Measurements from ENCODE around the gene PRRG1.

Gene PRRG1

DNA sequence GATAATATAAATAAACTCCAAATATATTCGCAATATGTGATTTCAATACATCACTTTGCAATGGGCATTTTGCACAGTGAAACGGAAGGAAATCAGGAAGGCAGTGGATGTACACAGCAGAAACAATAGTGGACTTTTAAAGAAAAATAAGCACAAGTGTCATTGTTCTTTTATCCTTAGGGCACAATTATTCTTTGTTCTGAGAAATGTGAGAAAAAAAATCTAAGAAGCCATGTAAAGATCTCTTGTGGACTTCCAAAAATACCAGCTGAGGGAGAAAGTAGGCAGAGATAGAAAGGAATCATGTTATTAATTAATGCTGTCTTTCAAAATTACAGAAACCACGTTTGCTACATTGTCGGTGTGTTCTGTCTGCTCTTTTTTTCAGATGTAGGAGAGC, 17.6 kb upstream of the PRRG1 start:
- TF ChIP-seq, protein P1, sequence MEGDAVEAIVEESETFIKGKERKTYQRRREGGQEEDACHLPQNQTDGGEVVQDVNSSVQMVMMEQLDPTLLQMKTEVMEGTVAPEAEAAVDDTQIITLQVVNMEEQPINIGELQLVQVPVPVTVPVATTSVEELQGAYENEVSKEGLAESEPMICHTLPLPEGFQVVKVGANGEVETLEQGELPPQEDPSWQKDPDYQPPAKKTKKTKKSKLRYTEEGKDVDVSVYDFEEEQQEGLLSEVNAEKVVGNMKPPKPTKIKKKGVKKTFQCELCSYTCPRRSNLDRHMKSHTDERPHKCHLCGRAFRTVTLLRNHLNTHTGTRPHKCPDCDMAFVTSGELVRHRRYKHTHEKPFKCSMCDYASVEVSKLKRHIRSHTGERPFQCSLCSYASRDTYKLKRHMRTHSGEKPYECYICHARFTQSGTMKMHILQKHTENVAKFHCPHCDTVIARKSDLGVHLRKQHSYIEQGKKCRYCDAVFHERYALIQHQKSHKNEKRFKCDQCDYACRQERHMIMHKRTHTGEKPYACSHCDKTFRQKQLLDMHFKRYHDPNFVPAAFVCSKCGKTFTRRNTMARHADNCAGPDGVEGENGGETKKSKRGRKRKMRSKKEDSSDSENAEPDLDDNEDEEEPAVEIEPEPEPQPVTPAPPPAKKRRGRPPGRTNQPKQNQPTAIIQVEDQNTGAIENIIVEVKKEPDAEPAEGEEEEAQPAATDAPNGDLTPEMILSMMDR (IDR thresholded peaks at IDR 0.05; ENCODE audit: borderline replicate concordance, insufficient read depth, low read depth, low read length): no peak
- H3K4me3 ChIP-seq (ENCODE audit: low read depth, low read length): no peak overlapping the region

DNA sequence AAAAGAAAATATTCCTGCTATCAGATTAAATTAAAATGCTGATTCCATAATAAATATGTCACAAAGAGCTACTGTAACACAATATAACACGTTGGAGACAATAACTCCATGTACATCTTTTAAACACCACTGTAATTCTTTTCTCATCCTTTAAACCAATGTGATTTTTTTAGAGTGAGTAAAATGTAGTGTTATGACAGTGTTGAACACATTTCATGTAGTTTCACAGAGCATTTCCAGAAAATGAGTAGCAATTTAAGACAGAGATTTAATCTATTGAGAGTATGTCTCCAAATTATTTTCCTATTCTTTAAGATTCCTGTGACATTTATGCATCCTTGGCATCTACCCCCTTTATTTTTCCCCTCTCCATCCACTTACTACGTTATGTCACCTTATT, 17.1 kb upstream of the PRRG1 start:
- no peak overlapping the region for H3K4me3 ChIP-seq (ENCODE audit: low read depth, low read length)
- TF ChIP-seq, protein P1 (IDR thresholded peaks at IDR 0.05; ENCODE audit: borderline replicate concordance, insufficient read depth, low read depth, low read length): no peak

DNA sequence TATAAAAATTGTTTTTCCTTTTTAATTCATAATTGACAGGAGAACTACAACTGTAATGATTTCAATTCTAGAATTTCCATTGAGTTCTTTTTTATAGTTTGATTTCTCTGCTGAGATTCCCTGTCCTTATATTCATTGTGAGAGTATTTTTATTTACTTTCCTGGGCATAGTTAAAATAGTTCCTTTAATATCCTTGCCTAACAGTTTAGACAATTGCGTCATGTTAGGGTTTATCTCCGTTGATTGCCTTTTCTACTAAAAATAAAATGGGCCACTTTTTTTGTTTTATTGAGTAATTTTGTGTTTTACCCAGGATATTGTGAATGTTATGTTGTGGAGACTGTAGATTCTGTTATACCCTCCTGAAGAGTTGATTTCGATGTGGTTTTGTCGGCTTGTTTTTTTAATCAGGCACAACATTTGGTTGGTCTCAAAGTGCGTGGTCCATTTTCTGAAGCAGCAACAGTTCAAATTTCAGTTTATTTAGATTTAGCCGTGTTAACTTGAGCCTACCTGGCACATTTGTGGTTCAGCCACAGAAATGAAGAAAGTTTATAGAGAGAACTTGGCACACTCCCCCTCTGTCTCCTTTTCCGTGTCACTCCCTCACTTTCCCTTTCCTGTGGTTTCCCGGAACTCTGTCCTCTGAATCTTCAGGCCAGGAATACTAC, 16.0 kb upstream of the PRRG1 start:
- TF ChIP-seq, protein P1 (IDR thresholded peaks at IDR 0.05; ENCODE audit: borderline replicate concordance, insufficient read depth, low read depth, low read length): no peak

DNA sequence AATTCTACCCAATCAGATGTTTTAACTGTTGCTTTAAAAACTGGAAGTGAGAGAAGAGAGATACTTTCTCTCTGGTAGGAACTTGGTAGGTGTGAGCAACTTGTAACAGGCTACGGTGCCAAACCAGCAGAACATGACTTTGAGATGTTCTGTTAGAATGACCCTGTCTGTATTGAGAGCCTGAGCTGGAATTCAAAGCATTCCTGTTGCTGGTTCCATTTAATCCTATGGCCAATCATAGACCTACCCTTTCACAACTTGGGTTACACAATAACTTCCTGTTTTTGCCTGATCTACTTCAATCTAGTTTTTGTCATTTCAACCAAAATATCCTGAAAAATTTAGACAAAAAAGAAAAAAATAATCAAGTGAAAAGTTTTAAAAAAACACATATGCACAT, 1.7 kb upstream of the PRRG1 start:
- TF ChIP-seq, protein P1 (IDR thresholded peaks at IDR 0.05; ENCODE audit: borderline replicate concordance, insufficient read depth, low read depth, low read length): no peak
- H3K4me3 ChIP-seq (ENCODE audit: low read depth, low read length): no peak overlapping the region

More for the DNA sequence above, 16.0 kb upstream of the PRRG1 start:
- no peak overlapping the region for H3K4me3 ChIP-seq (ENCODE audit: low read depth, low read length)

DNA sequence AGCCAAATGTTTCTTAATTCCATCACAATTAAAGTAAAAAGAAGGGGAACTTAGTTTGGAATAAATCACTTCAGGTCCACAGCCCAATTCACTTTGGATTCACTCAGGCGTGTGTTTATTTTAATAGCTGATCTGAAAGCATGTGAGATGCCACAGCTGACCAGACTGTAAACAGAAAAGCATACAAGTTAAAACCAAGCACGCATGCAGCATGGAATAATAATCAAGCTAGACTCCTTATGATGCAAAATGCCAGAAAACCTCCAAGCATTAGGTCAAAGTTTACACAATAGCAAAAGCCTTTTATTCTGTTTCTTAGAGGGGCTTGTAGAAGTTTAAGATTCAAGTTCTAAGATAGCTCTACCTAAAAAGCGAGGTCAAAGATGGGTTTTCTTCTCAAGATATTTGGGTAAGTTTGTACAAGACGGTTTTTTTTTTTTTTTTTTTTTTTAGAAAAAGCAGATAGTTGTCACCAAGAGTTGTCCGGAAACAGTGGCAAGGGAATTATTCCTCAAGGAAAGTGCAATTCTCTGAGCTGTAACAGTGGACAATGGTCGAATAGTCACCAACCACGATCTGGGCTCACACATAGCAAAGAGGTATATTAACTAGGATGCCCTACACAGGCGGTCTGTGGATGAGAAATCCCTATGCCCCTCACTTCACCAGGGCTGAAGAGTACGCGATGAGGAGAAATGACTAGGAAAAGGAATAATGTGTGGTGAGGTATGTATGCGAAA, 763 bp upstream of the PRRG1 start:
- no peak overlapping the region for H3K4me3 ChIP-seq (ENCODE audit: low read depth, low read length)
- TF ChIP-seq, protein P1 (IDR thresholded peaks at IDR 0.05; ENCODE audit: borderline replicate concordance, insufficient read depth, low read depth, low read length): no peak

DNA sequence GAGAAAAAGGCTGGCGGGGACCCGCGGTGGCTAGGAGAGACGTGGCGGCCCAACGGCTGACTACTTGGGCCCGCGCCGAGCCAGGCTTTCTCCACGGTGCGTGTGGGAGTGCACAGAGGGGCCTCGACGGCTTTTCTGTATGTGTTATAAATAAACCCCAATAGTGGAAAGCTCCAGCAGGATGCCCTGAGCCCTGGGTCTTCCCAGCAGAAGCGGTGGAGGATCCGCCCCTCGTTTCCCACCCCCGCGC, 268 bp upstream of the PRRG1 start:
- no peak overlapping the region for H3K4me3 ChIP-seq (ENCODE audit: low read depth, low read length)
- TF ChIP-seq, protein P1 (IDR thresholded peaks at IDR 0.05; ENCODE audit: borderline replicate concordance, insufficient read depth, low read depth, low read length): no peak

DNA sequence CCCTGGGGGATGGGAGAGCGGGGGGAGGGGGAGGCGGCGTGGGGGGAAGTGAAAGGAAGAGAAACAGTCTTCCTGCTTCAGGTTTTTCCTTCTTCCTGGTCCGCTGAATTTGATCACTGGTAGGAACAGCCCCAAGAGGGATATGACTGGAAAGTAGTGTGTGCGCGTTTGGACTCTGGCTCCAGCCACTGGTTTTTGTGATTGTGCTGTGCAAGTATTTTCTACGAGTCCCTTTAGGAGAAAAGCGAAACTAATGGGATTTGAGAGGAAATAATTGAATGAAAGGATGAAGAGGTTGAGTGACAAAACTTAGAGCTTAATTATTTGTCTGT, 836 bp downstream of the PRRG1 start:
- H3K4me3 ChIP-seq (ENCODE audit: low read depth, low read length): no peak overlapping the region
- TF ChIP-seq, protein P1 (IDR thresholded peaks at IDR 0.05; ENCODE audit: borderline replicate concordance, insufficient read depth, low read depth, low read length): no peak

Measured in GM12875 (cell line).